K562 (cell line): ENCODE data around the gene RPL11. TPM values are rescaled to one million over a fixed set of nuclear protein-coding genes. Genes with fewer than 3 reads are reported as not detected.

Source experiments
- ARID2 ChIP-seq: fragments of 450-650 bp; IDR thresholded peaks from 2 replicates; pipeline ENCODE4 v1.6.1; 2017; ENCODE audit warnings: antibody characterized with exemption, mild to moderate bottlenecking
- CBFA2T3 ChIP-seq: fragments of 450-650 bp; IDR thresholded peaks from 2 replicates; pipeline ENCODE4 v1.6.1; 2017
- CBX1 ChIP-seq: sonication (generic); IDR thresholded peaks from 2 replicates; pipeline ENCODE4 v1.6.1; 2016; ENCODE audit warnings: antibody characterized with exemption, low read depth, mild to moderate bottlenecking
- CREB1 ChIP-seq, 2 experiments: sonication (generic) in 1 of 2; formaldehyde crosslinking in 1 of 2; IDR thresholded peaks; 2 replicates each; pipeline versions ENCODE4 v1.6.1 to v1.8.0; 2012 to 2022; ENCODE audit warnings: inconsistent platforms in 1 of 2, mild to moderate bottlenecking in 1 of 2, missing genetic modification reagents in 1 of 2, moderate library complexity in 1 of 2
- HDAC6 ChIP-seq: IDR thresholded peaks from 2 replicates; pipeline ENCODE4 v1.6.1; 2012; ENCODE audit warnings: low read depth, mild to moderate bottlenecking, control low read depth, inconsistent platforms, low read length, moderate library complexity
- MEIS2 ChIP-seq: fragments of 450-650 bp; IDR thresholded peaks from 2 replicates; pipeline ENCODE4 v1.6.1; 2014; ENCODE audit warnings: mild to moderate bottlenecking; ENCODE audit not compliant: partially characterized antibody
- MIER1 ChIP-seq: fragments of 450-650 bp; IDR thresholded peaks from 2 replicates; pipeline ENCODE4 v1.6.1; 2016; ENCODE audit warnings: antibody characterized with exemption, mild to moderate bottlenecking, low read depth
- NBN ChIP-seq: fragments of 450-650 bp; IDR thresholded peaks from 2 replicates; pipeline ENCODE4 v1.6.1; 2016; ENCODE audit warnings: low read depth, mild to moderate bottlenecking
- NR1H2 ChIP-seq: sonication (generic); formaldehyde crosslinking; IDR thresholded peaks from 2 replicates; pipeline ENCODE4 v1.4.0; 2020; ENCODE audit warnings: mild to moderate bottlenecking, missing genetic modification reagents
- PCBP1 ChIP-seq: fragments of 200-400 bp; formaldehyde crosslinking; IDR thresholded peaks from 2 replicates; pipeline ENCODE4 v1.6.1; 2018; ENCODE audit warnings: mild to moderate bottlenecking, low read depth, low read length; ENCODE audit not compliant: poor library complexity, severe bottlenecking
- PPARD ChIP-seq: fragments of 250-450 bp; sonication (Bioruptor Pico); IDR thresholded peaks from 2 replicates; pipeline ENCODE4 v1.8.0; 2022; ENCODE audit warnings: inconsistent platforms, mild to moderate bottlenecking, moderate library complexity
- RBM39 ChIP-seq: fragments of 200-400 bp; formaldehyde crosslinking; optimal IDR thresholded peaks from 2 replicates; pipeline ENCODE3; 2018; ENCODE audit warnings: low read depth, low read length
- SP2 ChIP-seq: IDR thresholded peaks from 2 replicates; pipeline ENCODE4 v1.6.1; 2011; ENCODE audit warnings: mild to moderate bottlenecking, low read depth, low read length, moderate library complexity; ENCODE audit not compliant: poor library complexity, severe bottlenecking; ENCODE audit errors: extremely low read depth
- ZNF324 ChIP-seq: fragments of 250-450 bp; sonication (Bioruptor Pico); IDR thresholded peaks from 2 replicates; pipeline ENCODE4 v1.4.0; 2020; ENCODE audit warnings: mild to moderate bottlenecking
- ZNF431 ChIP-seq: sonication (generic); formaldehyde crosslinking; IDR thresholded peaks from 2 replicates; pipeline ENCODE4 v1.8.0; 2022; ENCODE audit warnings: mild to moderate bottlenecking, missing genetic modification reagents
- ZNF589 ChIP-seq: fragments of 200-800 bp; sonication (Bioruptor generic); IDR thresholded peaks from 2 replicates; pipeline ENCODE4 v1.6.1; 2016; ENCODE audit warnings: low read depth, missing genetic modification characterization, missing compliant biosample characterization
- ZNF644 ChIP-seq: fragments of 200-800 bp; sonication (Bioruptor generic); IDR thresholded peaks from 2 replicates; pipeline ENCODE4 v1.6.1; 2016; ENCODE audit warnings: low read depth, missing genetic modification characterization, missing compliant biosample characterization
- ZNF75A ChIP-seq: fragments of 450-650 bp; formaldehyde crosslinking; IDR thresholded peaks from 2 replicates; pipeline ENCODE4 v1.4.0; 2020; ENCODE audit warnings: mild to moderate bottlenecking
- ZSCAN29 ChIP-seq: fragments of 450-650 bp; IDR thresholded peaks from 2 replicates; pipeline ENCODE4 v1.6.1; 2017
- polyA plus RNA-seq, 8 experiments: library from polyadenylated mRNA; depleted of rRNA in 4 of 8; stranded (reverse) in 5 of 8; unstranded in 3 of 8; fragments of >200 nt; fragmentation: Nextera tagmentation in 2 of 8; fragmentation: Illumina TruSeq in 1 of 8; extraction: Ambion mirVana in 2 of 8; extraction: Trizol in 1 of 8; gene quantifications; 2 replicates each; pipeline versions ENCODE4 v1.2.1 to v1.2.3, GENCODE V29; 2011 to 2014; ENCODE audit warnings: inconsistent platforms in 1 of 8, missing spikeins in 1 of 8
- total RNA-seq, 7 experiments: library from RNA; depleted of rRNA in 6 of 7; stranded (reverse); fragments of >200 nt in 6 of 7; fragmentation: Illumina TruSeq in 2 of 7; extraction: Trizol in 2 of 7; gene quantifications; 2 replicates each; pipeline versions ENCODE4 v1.2.1 to v1.2.3, GENCODE V29; 2011 to 2021; ENCODE audit warnings: low replicate concordance in 1 of 7
- TF ChIP-seq, protein P1 (sequence below): fragments of 450-650 bp; IDR thresholded peaks from 2 replicates; pipeline ENCODE4 v1.6.1; 2016; ENCODE audit warnings: mild to moderate bottlenecking
- TF ChIP-seq, protein P2 (sequence below): fragments of 150-350 bp; conservative IDR thresholded peaks from 2 replicates; pipeline ENCODE4 v1.6.1; 2014; ENCODE audit warnings: low read length
- TF ChIP-seq, protein P3 (sequence below): fragments of 250-450 bp; sonication (Bioruptor Pico); IDR thresholded peaks from 2 replicates; pipeline ENCODE4 v1.6.1; 2021; ENCODE audit warnings: mild to moderate bottlenecking
- TF ChIP-seq, protein P4 (sequence below): sonication (generic); formaldehyde crosslinking; IDR thresholded peaks from 2 replicates; pipeline ENCODE4 v1.8.0; 2022; ENCODE audit warnings: missing genetic modification reagents, mild to moderate bottlenecking, moderate library complexity, borderline replicate concordance

RPL11 gene
- total and polyA plus RNA-seq, 9 of the 15 experiments (the other 6 are each of a cell fraction or from before 2014, with no cell fraction given), result 1,781 to 4,526 (median 3,111) TPM

DNA sequence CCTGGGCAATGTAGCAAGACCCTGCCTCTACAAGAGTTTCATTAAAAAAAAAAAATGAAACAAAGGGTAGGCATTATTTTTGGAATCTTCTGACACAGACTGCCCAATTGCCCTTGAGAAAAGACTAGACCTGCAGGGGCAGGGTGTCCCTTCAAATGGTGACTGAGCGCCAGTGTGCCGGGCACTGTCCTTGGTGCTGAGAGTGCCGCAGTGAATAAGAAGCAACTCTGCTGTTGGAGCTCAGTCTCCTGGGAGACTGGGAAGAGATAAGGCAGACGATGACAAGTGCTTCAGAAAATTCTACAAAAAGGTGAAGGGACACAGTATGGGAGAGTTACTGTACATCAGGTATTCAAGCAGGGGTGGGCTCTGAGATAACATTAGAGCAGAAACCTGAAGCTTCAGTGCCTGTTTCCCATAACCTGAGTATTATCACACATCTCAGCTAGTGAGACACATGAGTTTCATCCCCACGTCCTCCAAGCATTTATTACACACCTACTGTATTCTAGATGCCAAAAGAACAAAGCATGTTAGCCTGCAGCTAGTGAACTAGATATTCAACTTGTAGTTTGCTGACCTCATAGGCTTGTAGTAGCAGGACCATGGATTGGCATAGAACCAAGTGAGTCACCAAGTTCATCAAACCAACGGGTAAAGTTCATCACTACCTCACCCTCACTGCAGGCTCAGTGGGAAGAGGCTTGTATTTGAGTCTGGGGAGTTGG lies 18.4 kb upstream of the RPL11 start (continued):
- TF ChIP-seq SP2 (no peak), RBM39 (no peak), ARID2 (no peak), NR1H2 (CRISPR knock-in tag) (0 out of 2 replicates have a peak, but pooled peaks have one; percentile 30), ZNF644 (tag) (peak; percentile 82), CBX1 (no peak), HDAC6 (no peak), ZNF324 (no peak), ZNF75A (CRISPR knock-in tag) (no peak), PCBP1 (no peak), MIER1 (peak; percentile 98), ZNF589 (CRISPR knock-in tag) (0 out of 2 replicates have a peak, but pooled peaks have one; percentile 65), NBN (no peak), ZSCAN29 (no peak), ZNF431 (no peak), CBFA2T3 (no peak), CREB1 (IDR thresholded peaks at IDR 0.05) (no peak), CREB1 (CRISPR knock-in tag; IDR thresholded peaks at IDR 0.05) (no peak; the same call in 1 of the 2 replicates), PPARD (CRISPR knock-in tag) (no peak), MEIS2 (no peak)
- TF ChIP-seq, protein P1, sequence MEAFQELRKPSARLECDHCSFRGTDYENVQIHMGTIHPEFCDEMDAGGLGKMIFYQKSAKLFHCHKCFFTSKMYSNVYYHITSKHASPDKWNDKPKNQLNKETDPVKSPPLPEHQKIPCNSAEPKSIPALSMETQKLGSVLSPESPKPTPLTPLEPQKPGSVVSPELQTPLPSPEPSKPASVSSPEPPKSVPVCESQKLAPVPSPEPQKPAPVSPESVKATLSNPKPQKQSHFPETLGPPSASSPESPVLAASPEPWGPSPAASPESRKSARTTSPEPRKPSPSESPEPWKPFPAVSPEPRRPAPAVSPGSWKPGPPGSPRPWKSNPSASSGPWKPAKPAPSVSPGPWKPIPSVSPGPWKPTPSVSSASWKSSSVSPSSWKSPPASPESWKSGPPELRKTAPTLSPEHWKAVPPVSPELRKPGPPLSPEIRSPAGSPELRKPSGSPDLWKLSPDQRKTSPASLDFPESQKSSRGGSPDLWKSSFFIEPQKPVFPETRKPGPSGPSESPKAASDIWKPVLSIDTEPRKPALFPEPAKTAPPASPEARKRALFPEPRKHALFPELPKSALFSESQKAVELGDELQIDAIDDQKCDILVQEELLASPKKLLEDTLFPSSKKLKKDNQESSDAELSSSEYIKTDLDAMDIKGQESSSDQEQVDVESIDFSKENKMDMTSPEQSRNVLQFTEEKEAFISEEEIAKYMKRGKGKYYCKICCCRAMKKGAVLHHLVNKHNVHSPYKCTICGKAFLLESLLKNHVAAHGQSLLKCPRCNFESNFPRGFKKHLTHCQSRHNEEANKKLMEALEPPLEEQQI, result no peak; the same call in 1 of the 2 replicates
- TF ChIP-seq, protein P2, sequence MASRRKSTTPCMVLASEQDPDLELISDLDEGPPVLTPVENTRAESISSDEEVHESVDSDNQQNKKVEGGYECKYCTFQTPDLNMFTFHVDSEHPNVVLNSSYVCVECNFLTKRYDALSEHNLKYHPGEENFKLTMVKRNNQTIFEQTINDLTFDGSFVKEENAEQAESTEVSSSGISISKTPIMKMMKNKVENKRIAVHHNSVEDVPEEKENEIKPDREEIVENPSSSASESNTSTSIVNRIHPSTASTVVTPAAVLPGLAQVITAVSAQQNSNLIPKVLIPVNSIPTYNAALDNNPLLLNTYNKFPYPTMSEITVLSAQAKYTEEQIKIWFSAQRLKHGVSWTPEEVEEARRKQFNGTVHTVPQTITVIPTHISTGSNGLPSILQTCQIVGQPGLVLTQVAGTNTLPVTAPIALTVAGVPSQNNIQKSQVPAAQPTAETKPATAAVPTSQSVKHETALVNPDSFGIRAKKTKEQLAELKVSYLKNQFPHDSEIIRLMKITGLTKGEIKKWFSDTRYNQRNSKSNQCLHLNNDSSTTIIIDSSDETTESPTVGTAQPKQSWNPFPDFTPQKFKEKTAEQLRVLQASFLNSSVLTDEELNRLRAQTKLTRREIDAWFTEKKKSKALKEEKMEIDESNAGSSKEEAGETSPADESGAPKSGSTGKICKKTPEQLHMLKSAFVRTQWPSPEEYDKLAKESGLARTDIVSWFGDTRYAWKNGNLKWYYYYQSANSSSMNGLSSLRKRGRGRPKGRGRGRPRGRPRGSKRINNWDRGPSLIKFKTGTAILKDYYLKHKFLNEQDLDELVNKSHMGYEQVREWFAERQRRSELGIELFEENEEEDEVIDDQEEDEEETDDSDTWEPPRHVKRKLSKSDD, result no peak
- TF ChIP-seq, protein P3, sequence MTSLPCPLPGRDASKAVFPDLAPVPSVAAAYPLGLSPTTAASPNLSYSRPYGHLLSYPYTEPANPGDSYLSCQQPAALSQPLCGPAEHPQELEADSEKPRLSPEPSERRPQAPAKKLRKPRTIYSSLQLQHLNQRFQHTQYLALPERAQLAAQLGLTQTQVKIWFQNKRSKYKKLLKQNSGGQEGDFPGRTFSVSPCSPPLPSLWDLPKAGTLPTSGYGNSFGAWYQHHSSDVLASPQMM (CRISPR knock-in tag), result no peak
- TF ChIP-seq, protein P4, sequence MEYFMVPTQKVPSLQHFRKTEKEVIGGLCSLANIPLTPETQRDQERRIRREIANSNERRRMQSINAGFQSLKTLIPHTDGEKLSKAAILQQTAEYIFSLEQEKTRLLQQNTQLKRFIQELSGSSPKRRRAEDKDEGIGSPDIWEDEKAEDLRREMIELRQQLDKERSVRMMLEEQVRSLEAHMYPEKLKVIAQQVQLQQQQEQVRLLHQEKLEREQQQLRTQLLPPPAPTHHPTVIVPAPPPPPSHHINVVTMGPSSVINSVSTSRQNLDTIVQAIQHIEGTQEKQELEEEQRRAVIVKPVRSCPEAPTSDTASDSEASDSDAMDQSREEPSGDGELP (CRISPR knock-in tag), result peak; percentile 44; the same call in 1 of the 2 replicates
